Panc1 (cell line): ENCODE measurements around the gene GAL3ST1.

Source experiments
- CTCF ChIP-seq: fragments of 450-650 bp; IDR thresholded peaks from 2 replicates; pipeline ENCODE4 v1.5.1; 2017; ENCODE audit warnings: mild to moderate bottlenecking
- POLR2AphosphoS5 ChIP-seq: IDR thresholded peaks from 2 replicates; pipeline ENCODE4 v1.6.1; 2012; ENCODE audit warnings: mild to moderate bottlenecking, low read depth, low read length, moderate library complexity

GRCh38 chr22:30606455-30607299 is 32.2 kb upstream of the GAL3ST1 start, which contains the start of gene TCN2:
- no peak for TF ChIP-seq POLR2AphosphoS5
- no peak for TF ChIP-seq CTCF
